Esophagus (tissue), 2 donors: ENCODE data around the gene TDRKH. TPM values are rescaled to one million over a fixed set of nuclear protein-coding genes. Genes with fewer than 3 reads are reported as not detected.

ENCODE experiments used
- H3K27ac ChIP-seq, 2 donors: one replicate each; pipeline ENCODE4 v1.5.1; 2013; ENCODE audit warnings: low read depth in 2 of 2, mild to moderate bottlenecking in 2 of 2, inconsistent platforms in 1 of 2, low read length in 1 of 2, moderate library complexity in 1 of 2
- H3K27me3 ChIP-seq, 2 donors: one replicate each; pipeline ENCODE4 v1.6.1; 2013; ENCODE audit warnings: low read length in 2 of 2, control low read depth in 1 of 2, mild to moderate bottlenecking in 1 of 2; ENCODE audit not compliant: insufficient read depth in 2 of 2, control insufficient read depth in 1 of 2
- H3K36me3 ChIP-seq, 2 donors: one replicate each; pipeline ENCODE4 v1.6.1; 2013; ENCODE audit warnings: low read length in 1 of 2; ENCODE audit not compliant: control insufficient read depth in 2 of 2, insufficient read depth in 2 of 2
- H3K4me1 ChIP-seq, 2 donors: one replicate each; pipeline ENCODE4 v1.6.1; 2013; ENCODE audit warnings: low read length in 1 of 2; ENCODE audit not compliant: control insufficient read depth in 2 of 2, insufficient read depth in 2 of 2
- H3K4me3 ChIP-seq, 2 donors: one replicate each; pipeline ENCODE4 v1.5.1; 2013; ENCODE audit warnings: low read length in 2 of 2, mild to moderate bottlenecking in 2 of 2, low read depth in 1 of 2, moderate library complexity in 1 of 2
- H3K9me3 ChIP-seq, 2 donors: one replicate each; pipeline ENCODE4 v1.6.1; 2013; ENCODE audit warnings: mild to moderate bottlenecking in 2 of 2, low read depth in 1 of 2, low read length in 1 of 2, moderate library complexity in 1 of 2; ENCODE audit not compliant: control insufficient read depth in 2 of 2, insufficient read depth in 1 of 2
- WGBS, 2 donors: extraction: QIAGEN DNeasy Blood & Tissue Kit; methylation state at CpG; one replicate each; pipeline ENCODE4 v1.1.7; 2013; 5-methylcytosine and 5-hydroxymethylcytosine counted together
- polyA plus RNA-seq, 2 donors: library from polyadenylated mRNA; stranded (reverse); fragments of 200-250 nt; gene quantifications; one replicate each; pipeline ENCODE4 v1.2.3, GENCODE V29; 2013
- donor health status: healthy with polysubstance abuse.
- donor health status: Bipolar disorder and iron deficiency.

Gene TDRKH
- polyA plus RNA-seq, 2 donors: 1.1 to 1.5 TPM

DNA sequence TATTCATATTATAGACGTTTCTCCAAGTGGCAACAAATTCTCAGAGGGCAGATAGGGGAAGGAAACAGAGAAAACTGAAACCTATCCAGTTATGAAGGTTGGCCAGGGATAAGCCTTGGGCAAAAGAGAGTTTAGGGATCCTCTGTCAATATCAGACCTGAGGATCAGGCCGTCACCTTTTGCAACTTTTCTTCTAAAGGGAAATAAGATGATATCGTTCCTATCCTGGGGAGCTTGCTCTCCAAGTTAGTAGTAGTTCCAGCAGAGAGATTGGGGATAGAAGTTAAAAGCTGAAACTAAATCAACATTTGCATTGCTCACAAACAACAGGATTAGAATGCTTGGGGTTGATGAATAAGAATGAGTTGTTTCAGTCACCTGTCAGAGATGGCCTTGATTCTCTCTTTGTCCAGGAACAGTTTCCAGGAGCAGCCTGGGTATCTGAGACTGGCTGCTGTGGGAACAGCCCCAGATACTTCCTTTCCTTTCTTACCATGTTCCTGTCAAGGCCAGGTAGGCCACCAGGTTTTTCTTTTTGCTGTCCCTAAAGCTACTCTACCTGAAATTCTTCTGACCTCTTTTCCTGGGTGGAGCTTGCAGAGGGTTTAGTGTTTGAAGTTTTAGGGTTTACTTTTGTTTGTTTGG is 66.5 kb downstream of the TDRKH start:
- no peak overlapping the region for H3K27ac ChIP-seq
- 44 to 53% methylated on average over 3 of the region's 3 CpGs for WGBS, 2 donors
- no peaks in the 10 kb centered on the region for H3K9me3 ChIP-seq
- H3K27me3 ChIP-seq: no peaks in the 10 kb centered on the region
- no peak overlapping the region for H3K4me3 ChIP-seq
- no peaks in the 10 kb centered on the region for H3K36me3 ChIP-seq
- H3K4me1 ChIP-seq: no peaks in the 10 kb centered on the region

Other genes with a start within 250 kb of the TDRKH start
- gene SNX27, start 178.4 kb downstream of the TDRKH start, polyA plus RNA-seq: 1 to 10 TPM; 3.9 to 5.1 TPM
- under 1 TPM; 0.04 to 0.05 TPM for gene CELF3, start 73.7 kb downstream of the TDRKH start, polyA plus RNA-seq
- gene RIIAD1, start 69.0 kb downstream of the TDRKH start, polyA plus RNA-seq: not detected
- 10 to 100 TPM; 49.9 to 53.9 TPM for gene MRPL9, start 27.0 kb downstream of the TDRKH start, polyA plus RNA-seq
- gene LINGO4, start 14.9 kb upstream of the TDRKH start, polyA plus RNA-seq: under 1 TPM in 1 of 2 donors, not detected in 1; 0.08 TPM
- 1 to 10 TPM; 1.5 to 3.4 TPM for gene RORC, start 41.3 kb upstream of the TDRKH start, polyA plus RNA-seq
- under 1 TPM; 0.12 to 0.19 TPM for gene C2CD4D, start 49.3 kb upstream of the TDRKH start, polyA plus RNA-seq
- gene THEM5, start 63.2 kb upstream of the TDRKH start, polyA plus RNA-seq: 1 to 10 TPM; 1.5 to 1.7 TPM
- gene THEM4, start 119.0 kb upstream of the TDRKH start, polyA plus RNA-seq: 1 to 10 TPM; 5.5 to 7.2 TPM
- 1,000 to 10,000 TPM; 1,247 to 2,455 TPM for gene S100A10, start 203.4 kb upstream of the TDRKH start, polyA plus RNA-seq
- gene S100A11, start 246.5 kb upstream of the TDRKH start, polyA plus RNA-seq: over 10,000 TPM in 1 of 2 donors, 1,000 to 10,000 TPM in 1; 5,583 to 11,944 TPM